NT2/D1 (cell line): ENCODE results near the gene PTPRG.

ENCODE experiments used
- YY1 ChIP-seq: IDR thresholded peaks from 2 replicates; pipeline ENCODE4 v1.6.1; 2011; ENCODE audit not compliant: insufficient read length, insufficient read depth
- ZNF274 ChIP-seq: IDR thresholded peaks from 2 replicates; pipeline ENCODE4 v1.6.1; 2011; ENCODE audit warnings: mild to moderate bottlenecking, low read depth, low read length

DNA sequence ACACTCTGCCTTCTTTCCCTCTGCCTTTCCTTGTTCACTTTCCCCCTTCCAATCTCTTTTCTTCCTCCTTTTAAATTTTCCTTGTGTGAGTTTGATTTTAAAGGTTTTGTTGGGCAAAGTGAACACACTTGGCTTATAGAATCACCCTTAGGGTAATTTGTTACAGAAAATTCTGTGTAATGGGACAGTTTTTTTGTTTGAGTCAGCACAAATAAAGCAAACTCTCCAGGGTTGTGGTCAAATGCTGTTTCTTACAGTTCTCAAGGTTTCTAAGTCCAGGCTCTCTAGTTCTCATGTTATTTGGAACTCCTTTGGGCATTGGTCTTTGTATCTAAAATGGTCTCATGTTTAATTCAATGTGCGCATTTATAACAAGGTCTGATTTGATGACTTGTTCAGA lies 307.1 kb downstream of the PTPRG start:
- no peak for TF ChIP-seq YY1
- TF ChIP-seq ZNF274, result no peak
